GM21390 (cell line): ENCODE measurements around the gene SMARCB1.

Experiments used
- ATAC-seq: cut with Tn5 transposase; IDR thresholded peaks from one replicate; pipeline ENCODE4 v1.9.1; 2021; ENCODE audit not compliant: unreplicated experiment

Gene SMARCB1

DNA sequence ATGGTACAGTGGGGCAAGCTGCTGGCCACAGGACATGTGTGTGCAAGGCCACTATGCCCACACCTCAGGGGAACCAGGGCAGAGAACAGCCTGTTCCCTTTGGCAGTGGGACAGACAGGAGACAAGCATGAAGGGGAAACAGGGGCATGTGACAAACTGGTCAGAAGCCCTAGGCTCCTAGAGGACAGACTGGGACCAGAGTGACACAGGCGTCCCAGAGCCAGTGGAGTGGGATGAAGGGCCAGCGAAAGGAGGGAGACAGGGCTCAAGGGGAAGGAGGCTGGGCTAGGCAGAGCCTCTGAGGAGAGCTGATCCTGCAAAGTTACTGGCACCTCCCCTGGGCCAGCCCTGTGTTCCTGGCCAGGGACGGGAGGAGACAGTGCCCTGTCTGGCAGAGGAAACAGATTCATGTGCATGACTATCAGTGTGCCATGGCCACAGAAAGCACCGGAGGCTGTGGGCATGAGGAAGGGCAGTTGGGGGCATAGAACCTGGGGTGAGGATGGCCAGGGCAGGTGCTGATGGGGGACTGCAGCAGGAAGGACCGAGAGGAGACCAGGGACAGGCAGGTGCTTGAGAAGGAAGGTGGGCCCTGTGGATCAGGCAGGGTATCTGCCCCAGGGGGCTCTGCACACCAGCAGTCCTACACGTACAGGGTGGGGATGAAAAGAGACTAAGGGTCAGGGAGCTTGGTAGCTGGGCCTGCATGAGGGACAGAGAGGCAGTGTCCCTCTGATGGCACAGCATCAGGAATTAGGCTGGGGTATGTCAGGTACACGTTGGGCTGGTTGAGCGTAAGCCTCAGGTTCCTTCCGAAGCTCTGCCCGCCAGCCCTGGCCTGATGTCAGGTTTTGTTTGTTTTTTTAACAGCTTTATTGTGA lies 42.3 kb downstream of the SMARCB1 start:
- ATAC-seq: no peak

DNA sequence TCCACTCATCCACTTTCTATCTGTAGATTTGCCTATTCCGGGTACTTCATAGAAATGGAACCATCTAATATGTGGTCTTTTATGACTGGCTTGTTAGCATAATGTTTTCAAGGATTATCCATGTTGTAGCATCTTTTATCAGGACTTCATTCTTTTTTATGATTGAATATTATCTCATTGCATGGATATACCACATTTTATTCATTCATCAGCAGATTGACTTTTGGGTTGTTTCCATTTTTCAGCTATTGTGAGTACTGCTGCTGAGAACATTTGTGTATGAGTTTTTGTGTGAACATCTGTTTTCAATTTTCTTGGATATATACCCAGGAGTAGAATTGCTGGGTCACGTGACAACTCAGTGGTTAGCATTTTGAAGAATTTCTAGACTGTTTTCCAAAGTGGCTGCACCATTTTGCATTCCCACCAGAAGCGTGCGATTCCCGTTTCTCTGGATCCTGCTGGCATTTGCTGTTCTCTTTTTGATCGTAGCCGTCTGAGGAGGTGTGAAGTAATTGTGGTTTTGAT lies 43.1 kb downstream of the SMARCB1 start:
- no peak for ATAC-seq

DNA sequence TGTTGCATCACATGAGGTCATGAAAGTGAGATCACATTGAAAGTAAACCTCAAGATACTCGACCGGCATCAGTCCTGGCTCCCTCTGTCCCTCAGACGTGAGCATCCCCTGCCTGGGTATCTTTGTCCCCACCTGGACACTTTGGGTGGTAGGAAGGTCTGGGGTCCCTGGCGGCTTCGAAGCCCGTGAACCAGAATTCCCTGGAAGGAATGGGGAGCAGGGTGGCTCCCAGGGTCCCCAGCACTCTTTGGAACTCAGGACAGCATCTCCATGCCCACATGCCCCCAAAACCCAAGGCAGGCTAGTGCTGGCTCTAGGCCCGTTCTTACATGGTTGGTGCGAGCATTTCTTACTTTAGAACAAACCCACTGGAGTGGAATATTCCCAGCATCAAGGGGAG lies 44.5 kb downstream of the SMARCB1 start:
- no peak for ATAC-seq

DNA sequence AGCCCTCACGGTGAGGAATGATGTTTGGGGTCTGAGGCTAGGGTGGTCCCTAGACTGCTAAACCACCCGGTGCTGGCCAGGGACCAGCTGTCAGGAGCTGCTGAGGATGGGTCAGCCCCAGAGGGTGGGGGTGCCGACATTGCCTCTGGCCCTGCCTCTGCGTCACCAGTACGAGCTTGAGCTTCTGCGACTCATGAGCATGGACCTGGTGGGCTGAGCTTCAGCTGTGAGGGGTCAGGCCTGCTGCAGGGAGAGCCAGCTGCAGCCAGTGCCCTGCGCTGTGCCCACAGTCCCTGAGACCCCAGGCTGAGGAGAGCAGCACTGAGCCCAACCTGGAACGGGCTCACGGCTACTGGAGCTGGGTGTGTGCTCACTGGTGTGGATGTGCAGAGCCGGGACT lies 45.0 kb downstream of the SMARCB1 start:
- no peak for ATAC-seq

DNA sequence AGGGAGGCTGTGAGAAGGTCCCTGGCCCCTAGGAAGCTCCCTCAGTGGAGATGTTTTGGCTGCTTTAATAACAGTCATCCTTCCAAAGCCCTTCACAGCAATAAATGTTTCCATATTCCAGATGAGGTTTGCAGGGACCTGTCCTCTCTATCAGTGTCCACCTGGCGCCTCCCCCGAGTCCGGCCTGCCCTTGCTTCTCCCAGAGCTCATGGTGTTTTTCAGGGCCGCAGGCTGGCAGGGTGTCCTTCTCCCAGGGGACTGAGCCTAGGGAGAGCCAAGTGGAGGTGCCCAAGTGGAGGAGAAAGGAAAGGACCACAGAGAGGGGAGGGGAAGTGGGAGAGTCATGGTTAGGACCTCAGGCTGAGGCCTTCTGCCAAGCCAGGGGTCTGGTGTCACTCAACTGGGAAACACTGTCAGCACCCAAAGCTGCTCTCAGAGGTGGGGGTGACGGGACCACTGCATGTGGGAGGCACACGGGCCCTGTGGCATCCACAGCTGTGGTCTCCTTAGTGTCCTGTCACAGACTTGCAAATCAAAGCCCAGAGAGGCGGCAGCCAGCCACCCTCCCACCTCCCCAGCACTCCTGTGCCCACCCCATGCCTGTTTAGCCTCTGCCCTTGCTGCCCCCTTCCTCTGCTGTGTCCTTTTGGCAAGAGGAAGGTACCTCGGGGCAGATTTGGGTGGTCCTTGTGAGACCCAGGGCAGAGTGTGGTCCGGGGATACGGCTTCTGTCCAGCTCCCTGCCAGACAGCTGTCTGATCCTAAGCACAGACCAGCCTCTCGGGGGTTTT lies 45.7 kb downstream of the SMARCB1 start:
- ATAC-seq: no peak

DNA sequence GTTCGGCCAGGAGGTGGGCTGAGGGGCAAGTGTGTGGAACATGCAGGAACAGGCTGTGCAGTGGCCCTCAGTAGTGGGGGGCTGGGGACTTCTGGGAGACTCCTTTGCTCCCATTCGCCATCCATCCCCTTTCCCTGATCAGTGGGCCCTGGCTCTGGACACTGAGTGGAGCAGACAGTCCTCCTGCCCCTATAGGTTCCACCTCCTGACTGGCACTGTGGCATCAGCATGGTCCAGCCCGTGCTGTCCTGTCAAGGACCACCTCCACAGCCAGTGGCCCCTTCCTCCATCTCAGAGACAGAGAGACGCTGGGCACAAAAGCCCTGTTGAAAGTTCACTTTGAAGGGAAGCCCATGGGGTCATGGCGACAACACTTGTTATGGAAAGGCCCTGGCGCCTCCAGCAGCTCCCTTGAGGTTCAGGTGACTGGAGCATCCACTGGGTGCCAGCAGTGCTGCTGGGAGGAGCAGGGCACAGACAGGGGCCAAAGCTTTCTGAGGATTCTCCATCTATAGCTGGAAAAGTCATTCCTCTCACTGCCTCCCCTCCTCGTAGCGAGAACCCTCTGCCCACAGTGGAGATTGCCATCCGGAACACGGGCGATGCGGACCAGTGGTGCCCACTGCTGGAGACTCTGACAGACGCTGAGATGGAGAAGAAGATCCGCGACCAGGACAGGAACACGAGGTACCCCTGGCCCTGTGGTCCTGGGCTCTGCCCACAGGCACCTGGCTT lies 46.4 kb downstream of the SMARCB1 start:
- ATAC-seq: no peak

DNA sequence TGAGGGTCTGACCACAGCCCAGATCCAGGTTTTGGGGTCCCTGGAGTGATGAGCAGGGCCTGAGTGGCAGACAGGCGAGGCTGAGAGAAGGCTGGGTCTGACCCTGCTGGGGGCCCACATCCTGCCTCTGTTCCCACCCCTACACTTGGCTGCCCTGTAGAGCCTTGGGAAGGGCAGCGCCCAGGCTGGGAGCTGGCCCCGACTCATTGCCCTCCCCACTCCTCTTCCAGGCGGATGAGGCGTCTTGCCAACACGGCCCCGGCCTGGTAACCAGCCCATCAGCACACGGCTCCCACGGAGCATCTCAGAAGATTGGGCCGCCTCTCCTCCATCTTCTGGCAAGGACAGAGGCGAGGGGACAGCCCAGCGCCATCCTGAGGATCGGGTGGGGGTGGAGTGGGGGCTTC lies 47.1 kb downstream of the SMARCB1 start:
- ATAC-seq: no peak

DNA sequence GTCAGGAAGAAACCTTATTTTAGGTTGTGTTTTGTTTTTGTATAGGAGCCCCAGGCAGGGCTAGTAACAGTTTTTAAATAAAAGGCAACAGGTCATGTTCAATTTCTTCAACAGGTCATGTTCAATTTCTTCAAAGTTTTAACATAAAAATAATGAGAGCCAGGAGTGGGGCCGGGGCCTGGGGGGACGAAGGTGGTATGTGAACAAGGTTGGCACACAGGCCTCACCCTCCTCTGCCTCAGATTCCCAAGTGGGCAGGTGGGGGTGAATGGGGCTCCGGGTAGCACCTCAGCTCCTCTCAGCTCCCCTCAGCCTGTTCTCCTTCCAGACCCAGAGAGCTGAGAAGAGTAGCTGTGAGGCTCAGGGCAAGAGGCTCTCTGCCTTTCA lies 47.6 kb downstream of the SMARCB1 start:
- no peak for ATAC-seq

DNA sequence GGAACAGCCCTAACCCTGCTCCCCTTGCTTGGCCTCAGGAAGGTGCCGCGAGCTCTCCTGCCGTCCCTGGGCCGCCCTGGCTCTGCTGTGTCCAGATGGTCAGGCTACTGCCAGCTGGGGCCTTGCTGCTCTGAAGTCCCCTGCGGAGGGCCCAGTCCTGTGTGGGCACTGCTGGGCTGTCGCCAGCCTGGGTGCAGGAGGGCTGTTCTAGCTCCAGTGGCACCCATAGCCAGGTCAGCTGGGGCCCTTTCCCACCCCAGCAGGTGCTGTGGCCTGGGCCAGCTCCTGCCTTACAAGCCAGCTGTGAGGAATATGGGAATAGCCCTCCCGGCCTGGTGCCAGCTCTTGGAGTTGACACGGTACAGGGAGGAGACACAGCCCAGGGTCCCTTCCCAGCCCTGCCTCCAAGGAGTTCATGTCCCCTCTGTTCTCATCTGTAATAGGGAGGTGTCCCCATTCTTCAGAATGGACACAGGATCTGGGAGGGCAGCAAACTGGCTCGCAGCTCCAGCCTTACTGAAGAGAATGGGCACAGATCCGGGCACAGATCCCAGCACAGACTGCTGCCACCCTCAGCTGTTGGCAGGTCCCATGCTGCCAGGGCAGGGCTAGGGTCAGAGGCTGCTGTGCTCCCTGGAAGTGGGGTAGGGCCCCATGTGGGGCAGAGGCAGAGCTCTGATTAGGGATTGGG lies 48.2 kb downstream of the SMARCB1 start:
- no peak for ATAC-seq

DNA sequence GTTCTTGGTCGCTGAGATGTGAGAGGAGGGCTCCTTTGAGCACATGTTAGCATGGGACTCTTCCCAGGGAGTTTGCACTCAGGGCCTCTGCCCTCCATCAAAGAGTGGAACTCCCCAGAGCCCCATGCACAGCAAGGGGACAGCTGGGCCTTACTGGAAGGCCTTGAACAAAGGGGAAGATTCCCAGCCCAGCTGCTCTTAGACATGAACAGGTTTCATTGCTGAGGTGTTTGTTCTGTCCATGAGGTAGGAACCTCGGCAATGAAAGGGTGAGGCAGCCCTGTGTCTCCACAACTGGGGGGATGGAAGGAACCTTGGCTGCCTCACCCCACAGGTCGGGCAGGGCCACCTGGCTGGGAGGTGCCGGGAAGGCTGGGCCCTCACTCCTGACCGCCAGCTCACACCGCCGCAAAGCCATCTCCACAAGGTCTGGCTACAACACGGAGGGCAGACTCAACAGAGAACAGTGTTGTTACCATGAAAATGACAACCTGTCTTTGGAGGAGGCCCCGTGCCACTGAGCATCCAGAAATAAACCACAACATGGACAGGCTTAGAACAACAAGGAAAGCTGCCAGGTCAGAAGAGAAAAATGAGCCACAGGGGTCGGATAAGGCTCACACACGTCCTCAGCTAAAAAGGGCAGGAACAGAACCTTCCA lies 48.8 kb downstream of the SMARCB1 start:
- no peak for ATAC-seq

DNA sequence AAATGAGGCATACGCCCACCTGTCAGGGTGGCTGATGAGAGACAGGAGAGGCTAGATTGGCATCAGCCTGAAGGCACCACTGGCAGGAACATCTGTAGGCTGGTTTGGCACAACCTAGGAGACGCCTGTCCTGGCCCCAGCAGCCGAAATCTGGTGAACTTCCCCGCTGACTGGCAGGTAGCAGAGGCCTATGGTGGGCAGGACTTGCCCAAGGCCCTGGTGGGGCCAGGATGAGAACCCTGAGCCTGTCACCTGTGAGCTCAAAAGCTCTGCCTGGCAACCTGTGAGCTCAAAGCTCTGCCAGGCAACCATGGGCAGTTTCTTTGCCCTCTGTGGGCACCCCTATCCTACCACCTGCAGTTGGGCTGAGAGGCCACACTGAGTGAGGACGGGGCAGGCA lies 49.5 kb downstream of the SMARCB1 start:
- no peak for ATAC-seq

DNA sequence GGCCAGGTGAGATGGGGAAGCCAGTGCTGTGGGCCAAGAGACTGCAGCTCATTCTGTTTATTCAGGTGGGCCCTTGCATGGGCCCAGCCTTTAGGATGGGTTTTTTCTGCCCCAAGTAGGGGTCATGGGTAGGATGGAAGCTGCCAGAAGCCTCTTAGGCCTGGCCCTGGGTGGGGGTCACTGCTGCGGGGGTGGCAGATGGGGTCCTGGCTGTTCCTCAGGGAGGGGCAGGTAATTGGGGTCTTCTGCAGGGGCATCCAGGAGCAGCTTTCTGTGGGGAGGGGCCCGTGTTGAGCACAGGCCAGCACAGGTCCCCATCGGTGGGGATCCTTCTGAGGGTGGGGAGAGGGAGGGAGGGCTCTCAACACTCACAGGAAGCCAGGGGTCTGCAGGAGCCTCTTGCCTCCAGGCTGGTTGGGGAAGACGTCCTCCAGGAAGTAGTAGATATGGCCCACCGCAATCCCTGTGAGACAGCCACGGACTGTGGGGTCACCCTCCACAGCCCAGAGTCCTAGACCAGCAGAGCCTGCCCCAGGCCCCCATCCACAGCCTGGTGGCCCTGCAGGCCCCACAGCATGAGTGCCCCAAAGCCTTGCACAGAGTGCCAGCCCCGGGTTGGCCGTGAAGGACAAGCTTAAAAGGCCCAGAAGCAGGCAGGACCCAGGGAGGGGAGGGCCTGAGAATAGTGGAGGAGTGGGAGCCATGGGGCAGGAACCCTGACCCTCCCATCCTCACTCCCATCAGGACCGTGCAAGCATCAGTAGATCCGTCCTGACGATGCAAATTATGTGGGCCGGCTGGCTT lies 50.1 kb downstream of the SMARCB1 start:
- no peak for ATAC-seq

DNA sequence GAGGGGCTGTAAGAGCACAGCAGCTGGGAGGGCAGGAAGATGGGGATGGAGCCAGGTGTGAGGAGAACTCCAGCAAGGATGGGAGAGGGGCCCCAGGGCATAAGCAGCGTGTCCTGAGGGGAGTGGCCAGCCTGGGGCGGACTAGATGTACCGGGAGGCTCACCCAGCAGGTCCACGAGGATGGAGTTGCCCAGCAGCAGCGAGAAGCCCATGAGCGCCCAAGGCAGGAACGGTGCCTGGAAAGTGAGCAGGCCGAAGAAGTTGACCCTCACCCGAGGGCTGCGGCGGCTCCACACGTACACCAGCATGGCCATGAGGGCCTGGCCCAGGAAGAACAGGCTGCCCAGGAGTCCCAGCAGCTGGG lies 50.7 kb downstream of the SMARCB1 start:
- no peak for ATAC-seq

DNA sequence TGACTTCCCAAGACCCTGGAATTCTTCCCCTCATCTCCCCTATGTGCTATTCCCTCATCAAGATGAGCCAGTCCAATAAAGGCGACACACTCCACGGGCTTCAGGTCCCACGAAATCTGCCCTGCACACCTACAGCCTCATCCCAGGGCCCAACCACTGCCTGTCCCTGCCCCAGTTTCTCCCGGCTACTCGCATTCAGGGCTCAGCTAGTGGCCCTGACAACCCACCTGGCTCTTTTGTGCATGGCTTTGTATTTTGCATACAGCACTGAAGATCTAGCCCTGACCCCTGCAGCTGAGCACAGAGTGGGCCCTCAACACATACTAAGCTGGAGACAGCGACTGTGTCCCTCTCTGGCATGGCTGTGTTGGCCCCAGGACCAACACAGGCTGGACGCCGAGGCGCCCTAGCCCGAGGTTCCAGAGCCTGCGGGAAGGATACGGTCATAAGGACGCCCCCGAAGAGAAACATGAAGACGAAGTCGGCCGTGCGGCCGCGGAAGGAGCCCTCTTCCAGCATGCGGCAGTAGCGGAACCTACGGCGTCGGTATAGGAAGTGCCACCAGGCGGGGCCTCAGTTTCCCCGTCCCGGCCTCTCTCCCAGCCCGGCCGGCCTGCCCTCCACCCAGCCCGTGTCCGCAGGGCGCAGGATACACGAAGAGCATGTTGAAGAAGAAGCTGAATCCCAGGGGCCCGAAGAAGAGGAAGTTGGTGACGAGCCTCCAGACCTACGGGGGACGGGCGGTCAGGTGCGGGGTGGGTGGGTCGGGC lies 51.3 kb downstream of the SMARCB1 start:
- ATAC-seq: peak; percentile 4

DNA sequence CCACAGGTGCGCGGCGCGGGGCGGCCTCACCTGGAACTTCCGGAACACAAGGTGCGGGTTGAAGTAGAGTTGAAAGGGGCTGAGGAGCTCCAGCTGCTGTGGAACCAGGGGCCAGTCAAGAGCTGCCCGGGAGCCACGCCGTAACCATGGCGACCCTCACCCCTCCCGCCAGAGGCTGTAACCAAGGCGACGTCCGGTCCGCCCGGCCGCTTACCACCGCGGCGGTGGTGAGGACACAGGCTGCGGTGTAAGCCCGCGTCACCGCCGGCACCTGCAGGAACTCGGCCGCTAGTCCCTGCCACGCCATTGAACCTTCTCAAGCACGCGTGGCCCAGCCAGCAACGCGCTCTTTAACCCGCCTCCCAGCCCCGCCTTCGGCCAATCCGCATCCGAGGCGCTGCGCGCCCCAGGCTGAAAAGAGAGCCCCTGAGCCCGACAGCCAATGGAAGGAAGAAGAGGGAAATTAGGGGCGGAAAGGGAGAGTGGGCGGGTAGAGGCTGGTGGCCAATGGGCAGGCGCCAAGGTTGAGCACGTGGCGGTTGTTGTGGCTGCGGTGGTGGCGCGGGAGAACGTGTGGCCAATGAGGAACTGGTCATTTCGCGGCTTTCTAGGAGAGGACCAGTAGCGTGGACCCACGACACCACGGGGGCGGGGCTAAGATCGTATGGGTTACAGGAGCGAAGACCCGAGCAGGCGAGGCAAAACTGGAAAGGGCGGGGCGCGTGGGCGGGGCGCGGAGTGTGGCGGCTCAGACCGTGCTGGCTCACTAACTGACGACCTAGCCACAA lies 52.1 kb downstream of the SMARCB1 start, which contains the start of gene DERL3:
TSS of gene DERL3 (minus strand) at position 326 of the 788 bp plus-strand sequence. CDS start at position 307, 19 bp downstream.
- peak; percentile 79 for ATAC-seq

DNA sequence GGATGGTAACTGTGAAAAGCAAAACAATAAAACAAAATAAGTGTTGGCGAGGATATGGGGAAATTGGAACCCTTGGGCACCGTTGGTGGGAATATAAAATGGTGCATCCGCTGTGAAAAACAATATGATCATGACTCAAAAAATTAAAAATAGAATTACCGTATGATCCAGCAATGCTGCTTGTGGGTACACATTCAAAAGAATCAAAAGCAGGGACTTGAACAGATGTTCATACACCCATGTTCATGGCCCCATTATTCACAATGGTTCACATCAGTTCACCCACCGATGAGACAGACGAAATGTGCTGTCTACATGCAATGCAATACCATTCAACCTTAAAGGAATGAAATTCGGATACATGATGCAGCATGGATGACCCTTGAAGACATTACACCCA lies 53.3 kb downstream of the SMARCB1 start:
- ATAC-seq: no peak

DNA sequence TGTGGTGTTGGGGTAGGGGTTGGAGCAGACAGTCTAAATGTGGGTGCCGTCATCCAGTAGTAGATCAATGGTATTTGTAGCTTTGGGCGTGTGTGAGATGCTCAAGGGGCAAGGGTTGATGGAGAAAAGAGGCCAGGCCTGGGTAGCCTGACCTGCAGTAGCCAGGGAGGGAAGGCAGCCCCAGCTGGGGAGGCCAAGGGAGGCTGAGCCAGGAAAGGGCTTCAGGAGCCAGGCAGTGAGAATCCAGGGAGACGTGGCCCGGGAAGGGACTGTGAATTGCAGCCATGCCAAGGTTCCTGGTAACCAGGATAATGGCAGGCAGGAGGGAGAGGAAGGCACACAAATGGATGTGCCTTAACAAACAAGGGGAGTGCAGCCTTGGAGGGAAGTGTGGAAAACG lies 54.5 kb downstream of the SMARCB1 start:
- ATAC-seq: no peak
